GM21619 (cell line): ENCODE results near the gene KCNK16.

ENCODE experiments used
- ATAC-seq: cut with Tn5 transposase; IDR thresholded peaks from one replicate; pipeline ENCODE4 v1.9.1; 2021; ENCODE audit not compliant: unreplicated experiment

KCNK16 gene

GRCh38 chr6:39342692-39343395 is 20.3 kb upstream of the KCNK16 start:
- ATAC-seq: peak; percentile 46

- no peak for ATAC-seq
These were observed 19.4 kb upstream of the KCNK16 start for GRCh38 chr6:39341937-39342336.

- no peak for ATAC-seq
These were observed 18.9 kb upstream of the KCNK16 start for GRCh38 chr6:39341352-39341751.

- ATAC-seq: no peak
These were observed 17.5 kb upstream of the KCNK16 start for GRCh38 chr6:39339868-39340550.

- ATAC-seq: no peak
These were observed 16.8 kb upstream of the KCNK16 start for GRCh38 chr6:39339096-39339867.

GRCh38 chr6:39338397-39338796 is 15.9 kb upstream of the KCNK16 start:
- no peak for ATAC-seq

GRCh38 chr6:39335780-39336545 is 13.5 kb upstream of the KCNK16 start:
- peak; percentile 70 for ATAC-seq

- no peak for ATAC-seq
These were observed 11.3 kb upstream of the KCNK16 start for GRCh38 chr6:39333644-39334438.

- ATAC-seq: no peak
These were observed 8.0 kb upstream of the KCNK16 start for GRCh38 chr6:39330476-39330875.

GRCh38 chr6:39330057-39330456 is 7.6 kb upstream of the KCNK16 start:
- ATAC-seq: peak; percentile 81

GRCh38 chr6:39328066-39328465 is 5.6 kb upstream of the KCNK16 start:
- ATAC-seq: no peak

- ATAC-seq: no peak
These were observed 5.0 kb upstream of the KCNK16 start for GRCh38 chr6:39327507-39327906.

- no peak for ATAC-seq
These were observed 741 bp downstream of the KCNK16 start for GRCh38 chr6:39321761-39322160.

GRCh38 chr6:39320363-39320984 is 2.0 kb downstream of the KCNK16 start:
- ATAC-seq: no peak

GRCh38 chr6:39319621-39320362 is 2.7 kb downstream of the KCNK16 start:
- no peak for ATAC-seq

- ATAC-seq: no peak
These were observed 5.2 kb downstream of the KCNK16 start for GRCh38 chr6:39317256-39317655.

- ATAC-seq: no peak
These were observed 8.2 kb downstream of the KCNK16 start, which contains the start of gene KCNK17 for GRCh38 chr6:39314273-39314795. Gene KCNK17, minus strand, starts transcription at chr6:39314419. Its CDS starts 99 bp downstream, at chr6:39314320.

- ATAC-seq: no peak
These were observed 8.8 kb downstream of the KCNK16 start for GRCh38 chr6:39313526-39314272.
